ENCODE measurements around the gene SPATA4. TPM values are rescaled to one million over a fixed set of nuclear protein-coding genes. Genes with fewer than 3 reads are reported as not detected.

SPATA4 gene
- polyA plus RNA-seq, 1 experiment, result 0.07 TPM

GRCh38 chr4:176236946-176237345, 41.6 kb upstream of the SPATA4 start:
- no peaks in the 10 kb centered on the region for H3K36me3 ChIP-seq (ENCODE audit: control insufficient read depth, insufficient read depth, low read length)
- ChIA-PET CTCF (no interaction called here), POLR2A (no interaction called here)
- no peaks in the 10 kb centered on the region for H3K27me3 ChIP-seq (ENCODE audit: control insufficient read depth, insufficient read depth, low read length)
- no peak for TF ChIP-seq CTCF (IDR thresholded peaks at IDR 0.05; ENCODE audit: insufficient read depth, low read depth, low read length)
- no peak for DNase-seq (ENCODE audit: low read depth)
- no peak overlapping the region for H3K4me3 ChIP-seq (ENCODE audit: low read depth, low read length)

- no peak overlapping the region for H3K4me3 ChIP-seq (ENCODE audit: low read depth, low read length)
- CTCF ChIA-PET, result no interaction called here
- H3K36me3 ChIP-seq (ENCODE audit: control insufficient read depth, insufficient read depth, low read length), result no peaks in the 10 kb centered on the region
- POLR2A ChIA-PET, result no interaction called here
- H3K27me3 ChIP-seq (ENCODE audit: control insufficient read depth, insufficient read depth, low read length), result no peaks in the 10 kb centered on the region
- DNase-seq (ENCODE audit: low read depth), result no peak
- TF ChIP-seq CTCF (IDR thresholded peaks at IDR 0.05; ENCODE audit: insufficient read depth, low read depth, low read length), result no peak
Observed at GRCh38 chr4:176230836-176231235, 35.5 kb upstream of the SPATA4 start.

- no peak overlapping the region for H3K4me3 ChIP-seq (ENCODE audit: low read depth, low read length)
- ChIA-PET POLR2A (no interaction called here), CTCF (interaction anchor here (0.6 to 0.7 kb wide), 3 partner anchors 8 to 831 kb away, joined by 3 read pairs; no protein-coding TSS in a partner anchor)
- H3K36me3 ChIP-seq (ENCODE audit: control insufficient read depth, insufficient read depth, low read length), result no peaks in the 10 kb centered on the region
- no peak for DNase-seq (ENCODE audit: low read depth)
- no peaks in the 10 kb centered on the region for H3K27me3 ChIP-seq (ENCODE audit: control insufficient read depth, insufficient read depth, low read length)
- no peak for TF ChIP-seq CTCF (IDR thresholded peaks at IDR 0.05; ENCODE audit: insufficient read depth, low read depth, low read length)
Observed at GRCh38 chr4:176229645-176230044, 34.3 kb upstream of the SPATA4 start.

GRCh38 chr4:176226736-176227135, 31.4 kb upstream of the SPATA4 start:
- POLR2A ChIA-PET, result no interaction called here
- H3K27me3 ChIP-seq (ENCODE audit: control insufficient read depth, insufficient read depth, low read length), result no peaks in the 10 kb centered on the region
- no peaks in the 10 kb centered on the region for H3K36me3 ChIP-seq (ENCODE audit: control insufficient read depth, insufficient read depth, low read length)
- TF ChIP-seq CTCF (IDR thresholded peaks at IDR 0.05; ENCODE audit: insufficient read depth, low read depth, low read length), result no peak
- DNase-seq (ENCODE audit: low read depth), result no peak
- H3K4me3 ChIP-seq (ENCODE audit: low read depth, low read length), result no peak overlapping the region
- CTCF ChIA-PET, result no interaction called here

DNA sequence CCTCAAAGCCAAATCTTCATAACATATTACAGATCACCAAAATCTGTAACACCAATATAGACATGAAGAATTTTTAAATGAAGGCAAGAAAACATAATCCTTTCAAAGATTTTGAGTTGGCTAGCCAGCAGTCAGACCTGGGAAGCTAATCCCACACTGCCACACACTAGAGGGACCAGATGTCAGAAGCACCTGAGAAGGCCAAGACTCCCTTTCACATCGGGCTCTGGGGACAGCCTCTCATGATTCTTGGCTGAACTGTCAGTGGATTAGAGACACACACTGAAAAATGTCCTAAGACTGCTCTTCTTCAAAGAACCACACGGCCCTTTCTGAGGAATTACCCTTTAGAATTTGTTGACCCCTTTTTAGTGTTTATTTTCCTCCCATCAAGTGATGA, 28.2 kb upstream of the SPATA4 start:
- Histone ChIP-seq H3K36me3 (ENCODE audit: control insufficient read depth, insufficient read depth, low read length) (no peaks in the 10 kb centered on the region), H3K27me3 (ENCODE audit: control insufficient read depth, insufficient read depth, low read length) (no peaks in the 10 kb centered on the region), H3K4me3 (ENCODE audit: low read depth, low read length) (no peak overlapping the region)
- no peak for DNase-seq (ENCODE audit: low read depth)
- ChIA-PET CTCF (no interaction called here), POLR2A (no interaction called here)
- no peak for TF ChIP-seq CTCF (IDR thresholded peaks at IDR 0.05; ENCODE audit: insufficient read depth, low read depth, low read length)

Measured in BJ (cell line).